SK-N-SH treated with all-trans-retinoic acid at 6 μM for 48 hours (cell line): ENCODE measurements around the gene QKI.
A peak's percentile ranks its signal among the peaks of the same experiment; 100 is the strongest.

ENCODE experiments used
- ATAC-seq: fragments of 200-7000 bp; cut with Tn5 transposase; 3 replicates; pipeline ENCODE4 v1.9.1; 2020; ENCODE audit warnings: mild to moderate bottlenecking, moderate library complexity
- ARNTL ChIP-seq: fragments of 450-650 bp; formaldehyde crosslinking; IDR thresholded peaks from 2 replicates; pipeline ENCODE4 v1.5.0; 2020; ENCODE audit warnings: low read depth, mild to moderate bottlenecking, moderate library complexity, borderline replicate concordance
- ESRRG ChIP-seq: fragments of 250-450 bp; sonication (Bioruptor Pico); IDR thresholded peaks from 2 replicates; pipeline ENCODE4 v1.6.1; 2021; ENCODE audit warnings: mild to moderate bottlenecking
- GLIS3 ChIP-seq: fragments of 250-450 bp; sonication (Bioruptor Pico); IDR thresholded peaks from 2 replicates; pipeline ENCODE4 v1.5.0; 2020; ENCODE audit warnings: mild to moderate bottlenecking, moderate library complexity
- ISL1 ChIP-seq: fragments of 250-450 bp; sonication (Bioruptor Pico); IDR thresholded peaks from 2 replicates; pipeline ENCODE4 v2.1.2; 2022; ENCODE audit warnings: mild to moderate bottlenecking, moderate library complexity
- PPARA ChIP-seq: fragments of 250-450 bp; sonication (Bioruptor Pico); IDR thresholded peaks from 2 replicates; pipeline ENCODE4 v1.5.0; 2020; ENCODE audit warnings: mild to moderate bottlenecking, borderline replicate concordance
- RARB ChIP-seq: fragments of 250-450 bp; sonication (Bioruptor Pico); IDR thresholded peaks from 2 replicates; pipeline ENCODE4 v1.8.0; 2021; ENCODE audit warnings: mild to moderate bottlenecking, moderate library complexity
- SNAI2 ChIP-seq: fragments of 250-450 bp; sonication (Bioruptor Pico); IDR thresholded peaks from 2 replicates; pipeline ENCODE4 v1.5.0; 2020; ENCODE audit warnings: mild to moderate bottlenecking, moderate library complexity
- TCF4 ChIP-seq: fragments of 250-450 bp; sonication (Bioruptor Pico); IDR thresholded peaks from 2 replicates; pipeline ENCODE4 v1.8.0; 2021; ENCODE audit warnings: mild to moderate bottlenecking, moderate library complexity, borderline replicate concordance
- TOX ChIP-seq: fragments of 250-450 bp; sonication (Bioruptor Pico); IDR thresholded peaks from 2 replicates; pipeline ENCODE4 v1.8.0; 2021; ENCODE audit warnings: mild to moderate bottlenecking, moderate library complexity, borderline replicate concordance
- ZC3H10 ChIP-seq: fragments of 250-450 bp; sonication (Bioruptor Pico); IDR thresholded peaks from 2 replicates; pipeline ENCODE4 v1.5.1; 2021; ENCODE audit warnings: mild to moderate bottlenecking, moderate library complexity
- ZFP30 ChIP-seq: fragments of 450-650 bp; formaldehyde crosslinking; IDR thresholded peaks from 2 replicates; pipeline ENCODE4 v1.5.0; 2022; ENCODE audit warnings: mild to moderate bottlenecking, moderate library complexity
- ZNF565 ChIP-seq: fragments of 450-650 bp; formaldehyde crosslinking; conservative IDR thresholded peaks from 2 replicates; pipeline ENCODE4 v1.5.0; 2020; ENCODE audit warnings: low read depth, mild to moderate bottlenecking, moderate library complexity
- ZNF70 ChIP-seq: fragments of 450-650 bp; formaldehyde crosslinking; IDR thresholded peaks from 2 replicates; pipeline ENCODE4 v1.5.0; 2020; ENCODE audit warnings: mild to moderate bottlenecking, moderate library complexity
- ZNF8 ChIP-seq: fragments of 450-650 bp; formaldehyde crosslinking; IDR thresholded peaks from 2 replicates; pipeline ENCODE4 v1.5.0; 2020; ENCODE audit warnings: mild to moderate bottlenecking, moderate library complexity
- TF ChIP-seq, protein P1 (sequence below): fragments of 250-450 bp; sonication (Bioruptor Pico); IDR thresholded peaks from 2 replicates; pipeline ENCODE4 v1.5.0; 2020; ENCODE audit warnings: mild to moderate bottlenecking, moderate library complexity
- TF ChIP-seq, protein P2 (sequence below): fragments of 250-450 bp; sonication (Bioruptor Pico); IDR thresholded peaks from 2 replicates; pipeline ENCODE4 v1.5.1; 2021; ENCODE audit warnings: mild to moderate bottlenecking, moderate library complexity
- TF ChIP-seq, protein P3 (sequence below): fragments of 250-450 bp; sonication (Bioruptor Pico); IDR thresholded peaks from 2 replicates; pipeline ENCODE4 v1.5.1; 2020; ENCODE audit warnings: low read depth, mild to moderate bottlenecking, moderate library complexity
- TF ChIP-seq, protein P4 (sequence below): fragments of 250-450 bp; sonication (Bioruptor Pico); IDR thresholded peaks from 2 replicates; pipeline ENCODE4 v1.8.0; 2021; ENCODE audit warnings: low read depth, mild to moderate bottlenecking, moderate library complexity, borderline replicate concordance

QKI gene

DNA sequence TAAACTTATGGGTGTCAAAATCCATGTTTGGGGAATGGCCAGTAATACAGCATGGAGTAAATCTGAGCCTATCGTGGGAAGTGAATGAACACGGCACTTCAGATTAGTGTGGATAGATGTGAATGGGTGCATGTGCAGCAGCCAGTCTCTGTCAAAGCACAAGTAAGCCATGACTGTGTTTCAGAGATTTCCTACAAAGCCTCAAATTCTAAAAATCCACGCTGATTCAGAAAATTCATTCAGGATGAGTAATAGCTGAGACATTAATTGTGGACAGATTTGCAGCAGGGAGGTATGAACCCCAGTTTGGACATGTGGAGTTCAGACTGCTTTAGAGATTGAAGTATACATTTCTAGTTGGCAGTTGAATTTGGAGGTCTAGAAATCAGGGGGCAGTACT lies 115.1 kb downstream of the QKI start:
- peak; percentile 33; the same call in 1 of the 2 replicates for TF ChIP-seq ISL1
- no peak for TF ChIP-seq GLIS3
- ATAC-seq: peak; percentile 87

DNA sequence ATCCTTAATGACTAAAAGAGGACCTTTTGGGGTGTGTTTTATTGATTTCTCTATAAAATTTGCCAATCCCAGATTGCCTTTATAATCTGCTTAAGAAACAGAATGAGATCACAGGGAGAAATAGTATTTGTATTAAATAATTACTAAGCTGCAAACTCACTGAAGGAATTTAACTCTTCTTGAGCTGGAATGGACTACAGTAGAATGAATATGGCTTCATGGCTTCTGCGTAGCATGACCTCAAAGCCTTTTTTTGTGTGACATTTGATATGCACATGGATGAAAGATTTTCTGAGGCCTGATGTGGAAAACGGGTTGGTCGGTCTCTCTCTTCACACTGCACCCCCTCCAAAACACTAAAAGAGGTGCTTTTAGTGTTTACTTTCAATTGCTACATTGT lies 115.9 kb downstream of the QKI start:
- no peak for ATAC-seq
- TF ChIP-seq, protein P1, sequence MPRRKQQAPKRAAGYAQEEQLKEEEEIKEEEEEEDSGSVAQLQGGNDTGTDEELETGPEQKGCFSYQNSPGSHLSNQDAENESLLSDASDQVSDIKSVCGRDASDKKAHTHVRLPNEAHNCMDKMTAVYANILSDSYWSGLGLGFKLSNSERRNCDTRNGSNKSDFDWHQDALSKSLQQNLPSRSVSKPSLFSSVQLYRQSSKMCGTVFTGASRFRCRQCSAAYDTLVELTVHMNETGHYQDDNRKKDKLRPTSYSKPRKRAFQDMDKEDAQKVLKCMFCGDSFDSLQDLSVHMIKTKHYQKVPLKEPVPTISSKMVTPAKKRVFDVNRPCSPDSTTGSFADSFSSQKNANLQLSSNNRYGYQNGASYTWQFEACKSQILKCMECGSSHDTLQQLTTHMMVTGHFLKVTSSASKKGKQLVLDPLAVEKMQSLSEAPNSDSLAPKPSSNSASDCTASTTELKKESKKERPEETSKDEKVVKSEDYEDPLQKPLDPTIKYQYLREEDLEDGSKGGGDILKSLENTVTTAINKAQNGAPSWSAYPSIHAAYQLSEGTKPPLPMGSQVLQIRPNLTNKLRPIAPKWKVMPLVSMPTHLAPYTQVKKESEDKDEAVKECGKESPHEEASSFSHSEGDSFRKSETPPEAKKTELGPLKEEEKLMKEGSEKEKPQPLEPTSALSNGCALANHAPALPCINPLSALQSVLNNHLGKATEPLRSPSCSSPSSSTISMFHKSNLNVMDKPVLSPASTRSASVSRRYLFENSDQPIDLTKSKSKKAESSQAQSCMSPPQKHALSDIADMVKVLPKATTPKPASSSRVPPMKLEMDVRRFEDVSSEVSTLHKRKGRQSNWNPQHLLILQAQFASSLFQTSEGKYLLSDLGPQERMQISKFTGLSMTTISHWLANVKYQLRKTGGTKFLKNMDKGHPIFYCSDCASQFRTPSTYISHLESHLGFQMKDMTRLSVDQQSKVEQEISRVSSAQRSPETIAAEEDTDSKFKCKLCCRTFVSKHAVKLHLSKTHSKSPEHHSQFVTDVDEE (CRISPR knock-in tag): no peak
- TF ChIP-seq ZNF565 (CRISPR knock-in tag) (no peak), ZNF8 (CRISPR knock-in tag) (no peak)

DNA sequence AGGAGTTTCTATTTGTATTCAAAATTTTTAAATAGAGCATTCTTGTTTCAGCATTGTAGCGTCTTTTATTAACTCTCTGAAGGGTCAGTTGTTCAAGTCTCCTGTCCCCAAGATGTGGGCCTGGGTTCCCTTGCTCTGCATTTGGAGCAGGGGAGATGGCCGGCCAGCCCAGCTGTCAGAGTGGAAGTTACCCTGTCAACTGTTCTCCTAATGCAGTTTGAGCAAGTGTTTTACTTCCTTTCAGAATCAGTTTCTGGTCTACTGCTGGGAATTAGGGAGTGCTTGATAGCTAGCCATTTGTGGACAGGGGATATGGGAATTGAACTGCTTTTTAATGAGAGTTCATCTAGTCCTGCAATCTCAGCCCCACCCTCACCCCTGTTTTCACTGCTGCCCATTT lies 116.6 kb downstream of the QKI start:
- TF ChIP-seq GLIS3 (no peak), SNAI2 (no peak), TOX (CRISPR knock-in tag) (no peak), ZNF70 (CRISPR knock-in tag) (no peak), ZFP30 (CRISPR knock-in tag) (no peak), RARB (CRISPR knock-in tag) (no peak), ARNTL (CRISPR knock-in tag) (no peak), PPARA (CRISPR knock-in tag) (no peak), ZNF8 (CRISPR knock-in tag) (no peak)

DNA sequence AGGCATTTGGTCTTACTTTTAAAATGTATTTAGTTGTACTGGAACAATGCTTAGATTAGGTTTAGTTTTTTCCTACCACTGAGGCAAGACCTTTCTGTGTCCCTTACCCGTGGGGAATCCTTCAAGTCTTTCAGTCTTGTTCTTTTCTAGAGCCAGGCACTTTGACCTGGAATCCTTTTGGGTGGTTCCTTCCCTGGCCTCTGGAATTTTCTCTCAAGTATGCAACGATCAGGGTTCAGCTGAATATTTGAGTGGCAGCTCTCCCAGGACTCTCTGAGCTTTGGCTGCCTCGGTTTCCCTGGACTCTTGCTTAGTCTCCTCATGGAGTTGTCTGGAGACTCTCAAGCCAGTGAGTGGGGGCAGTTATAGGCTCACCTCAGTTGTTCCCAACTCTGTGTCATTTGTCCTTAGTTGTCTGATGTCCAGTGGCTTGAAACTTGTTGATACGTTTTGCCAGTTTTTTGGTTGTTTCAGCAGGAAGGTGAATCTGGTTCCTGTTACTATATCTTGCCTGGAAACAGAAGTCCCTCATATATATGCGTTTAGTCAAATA lies 118.1 kb downstream of the QKI start:
- no peak for ATAC-seq
- TF ChIP-seq GLIS3 (no peak), TOX (CRISPR knock-in tag) (no peak), ZNF565 (CRISPR knock-in tag) (no peak), RARB (CRISPR knock-in tag) (no peak), ZC3H10 (CRISPR knock-in tag) (no peak)
- TF ChIP-seq, protein P2, sequence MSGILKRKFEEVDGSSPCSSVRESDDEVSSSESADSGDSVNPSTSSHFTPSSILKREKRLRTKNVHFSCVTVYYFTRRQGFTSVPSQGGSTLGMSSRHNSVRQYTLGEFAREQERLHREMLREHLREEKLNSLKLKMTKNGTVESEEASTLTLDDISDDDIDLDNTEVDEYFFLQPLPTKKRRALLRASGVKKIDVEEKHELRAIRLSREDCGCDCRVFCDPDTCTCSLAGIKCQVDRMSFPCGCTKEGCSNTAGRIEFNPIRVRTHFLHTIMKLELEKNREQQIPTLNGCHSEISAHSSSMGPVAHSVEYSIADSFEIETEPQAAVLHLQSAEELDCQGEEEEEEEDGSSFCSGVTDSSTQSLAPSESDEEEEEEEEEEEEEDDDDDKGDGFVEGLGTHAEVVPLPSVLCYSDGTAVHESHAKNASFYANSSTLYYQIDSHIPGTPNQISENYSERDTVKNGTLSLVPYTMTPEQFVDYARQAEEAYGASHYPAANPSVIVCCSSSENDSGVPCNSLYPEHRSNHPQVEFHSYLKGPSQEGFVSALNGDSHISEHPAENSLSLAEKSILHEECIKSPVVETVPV (CRISPR knock-in tag): no peak
- TF ChIP-seq, protein P1 (CRISPR knock-in tag): no peak

More for the DNA sequence above, 116.6 kb downstream of the QKI start:
- ATAC-seq: no peak

DNA sequence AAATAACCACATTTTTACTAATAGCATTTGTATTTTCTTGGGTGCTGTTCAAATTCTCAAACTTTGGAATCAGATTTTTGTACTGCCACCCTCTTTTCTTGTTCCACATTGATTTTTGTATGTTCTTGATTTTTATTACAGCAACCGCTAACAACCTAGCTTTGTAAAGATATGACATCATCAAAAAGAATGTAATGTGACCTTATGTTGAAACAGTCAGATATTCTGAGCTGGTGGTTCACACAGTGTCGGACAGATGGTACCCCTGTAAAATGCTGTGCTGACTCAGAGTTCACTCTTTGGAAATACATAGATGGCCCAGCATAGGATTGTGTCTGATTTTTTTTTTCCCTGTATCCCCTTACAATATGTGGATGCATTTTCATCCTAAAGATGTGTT lies 118.9 kb downstream of the QKI start:
- peak; percentile 68 for ATAC-seq
- TF ChIP-seq ESRRG (CRISPR knock-in tag): no peak
- TF ChIP-seq, protein P3, sequence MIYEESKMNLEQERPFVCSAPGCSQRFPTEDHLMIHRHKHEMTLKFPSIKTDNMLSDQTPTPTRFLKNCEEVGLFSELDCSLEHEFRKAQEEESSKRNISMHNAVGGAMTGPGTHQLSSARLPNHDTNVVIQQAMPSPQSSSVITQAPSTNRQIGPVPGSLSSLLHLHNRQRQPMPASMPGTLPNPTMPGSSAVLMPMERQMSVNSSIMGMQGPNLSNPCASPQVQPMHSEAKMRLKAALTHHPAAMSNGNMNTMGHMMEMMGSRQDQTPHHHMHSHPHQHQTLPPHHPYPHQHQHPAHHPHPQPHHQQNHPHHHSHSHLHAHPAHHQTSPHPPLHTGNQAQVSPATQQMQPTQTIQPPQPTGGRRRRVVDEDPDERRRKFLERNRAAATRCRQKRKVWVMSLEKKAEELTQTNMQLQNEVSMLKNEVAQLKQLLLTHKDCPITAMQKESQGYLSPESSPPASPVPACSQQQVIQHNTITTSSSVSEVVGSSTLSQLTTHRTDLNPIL (CRISPR knock-in tag): no peak
- no peak for TF ChIP-seq ZNF565 (CRISPR knock-in tag)
- TF ChIP-seq ARNTL (CRISPR knock-in tag): no peak
- TF ChIP-seq SNAI2: no peak
- TF ChIP-seq, protein P1 (CRISPR knock-in tag): no peak
- no peak for TF ChIP-seq RARB (CRISPR knock-in tag)
- TF ChIP-seq ZC3H10 (CRISPR knock-in tag): no peak
- TF ChIP-seq TCF4: no peak
- TF ChIP-seq ZFP30 (CRISPR knock-in tag): no peak
- TF ChIP-seq, protein P4, sequence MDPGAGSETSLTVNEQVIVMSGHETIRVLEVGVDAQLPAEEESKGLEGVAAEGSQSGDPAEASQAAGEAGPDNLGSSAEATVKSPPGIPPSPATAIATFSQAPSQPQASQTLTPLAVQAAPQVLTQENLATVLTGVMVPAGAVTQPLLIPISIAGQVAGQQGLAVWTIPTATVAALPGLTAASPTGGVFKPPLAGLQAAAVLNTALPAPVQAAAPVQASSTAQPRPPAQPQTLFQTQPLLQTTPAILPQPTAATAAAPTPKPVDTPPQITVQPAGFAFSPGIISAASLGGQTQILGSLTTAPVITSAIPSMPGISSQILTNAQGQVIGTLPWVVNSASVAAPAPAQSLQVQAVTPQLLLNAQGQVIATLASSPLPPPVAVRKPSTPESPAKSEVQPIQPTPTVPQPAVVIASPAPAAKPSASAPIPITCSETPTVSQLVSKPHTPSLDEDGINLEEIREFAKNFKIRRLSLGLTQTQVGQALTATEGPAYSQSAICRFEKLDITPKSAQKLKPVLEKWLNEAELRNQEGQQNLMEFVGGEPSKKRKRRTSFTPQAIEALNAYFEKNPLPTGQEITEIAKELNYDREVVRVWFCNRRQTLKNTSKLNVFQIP (CRISPR knock-in tag): no peak
